ENCODE data around the gene ERC1.

- TF ChIP-seq CTCF (IDR thresholded peaks at IDR 0.05; ENCODE audit: low read length): no peak
- no peak for TF ChIP-seq EZH2phosphoT487 (IDR thresholded peaks at IDR 0.05; ENCODE audit: low read length)
- no peak for TF ChIP-seq EZH2 (optimal IDR thresholded peaks at IDR 0.05; ENCODE audit: low read depth, low read length)
Observed at GRCh38 chr12:1310653-1311052, 319.6 kb downstream of the ERC1 start.

Data from MM.1S (cell line).